GM15510 (cell line): Measurements from ENCODE around the gene MIEF1.

Experiments used
- POLR2A ChIP-seq: IDR thresholded peaks from 3 replicates; pipeline ENCODE4 v1.6.1; 2011; ENCODE audit warnings: borderline replicate concordance; ENCODE audit not compliant: insufficient read length; ENCODE audit errors: extremely low read depth

The MIEF1 gene

GRCh38 chr22:39494471-39495120, 7.5 kb upstream of the MIEF1 start:
- no peak for TF ChIP-seq POLR2A

GRCh38 chr22:39496131-39496838, 5.8 kb upstream of the MIEF1 start:
- no peak for TF ChIP-seq POLR2A

- no peak for TF ChIP-seq POLR2A
Measured at GRCh38 chr22:39497429-39497828, 4.7 kb upstream of the MIEF1 start.

GRCh38 chr22:39498368-39498767, 3.7 kb upstream of the MIEF1 start:
- TF ChIP-seq POLR2A = no peak

GRCh38 chr22:39498802-39499201, 3.3 kb upstream of the MIEF1 start:
- TF ChIP-seq POLR2A = no peak

GRCh38 chr22:39500101-39500500, 2.0 kb upstream of the MIEF1 start:
- TF ChIP-seq POLR2A = no peak

- no peak for TF ChIP-seq POLR2A
Measured at GRCh38 chr22:39501644-39502108, 414 bp upstream of the MIEF1 start.

- TF ChIP-seq POLR2A = no peak
Measured at GRCh38 chr22:39502789-39503409, 809 bp downstream of the MIEF1 start.

GRCh38 chr22:39503630-39504029, 1.5 kb downstream of the MIEF1 start:
- TF ChIP-seq POLR2A = no peak

- TF ChIP-seq POLR2A = no peak
Measured at GRCh38 chr22:39504071-39504470, 2.0 kb downstream of the MIEF1 start.

GRCh38 chr22:39508393-39508792, 6.3 kb downstream of the MIEF1 start:
- TF ChIP-seq POLR2A = no peak

GRCh38 chr22:39510529-39511149, 8.5 kb downstream of the MIEF1 start:
- TF ChIP-seq POLR2A = no peak

- TF ChIP-seq POLR2A = no peak
Measured at GRCh38 chr22:39511226-39511625, 9.1 kb downstream of the MIEF1 start.

- no peak for TF ChIP-seq POLR2A
Measured at GRCh38 chr22:39512026-39512425, 9.9 kb downstream of the MIEF1 start.

- TF ChIP-seq POLR2A = no peak
Measured at GRCh38 chr22:39513791-39514190, 11.7 kb downstream of the MIEF1 start.
